ENCODE measurements around the gene LRCOL1.

LRCOL1 gene

GRCh38 chr12:132579744-132580143 lies 30.6 kb downstream of the LRCOL1 start:
- in situ Hi-C loops (cut with HindIII; ENCODE audit: low pct_unique_long_range_greater_than_20kb, low sequenced_read_pairs), result no loop called here
- no peak for TF ChIP-seq JUND (IDR thresholded peaks at IDR 0.05; ENCODE audit: low read depth)

GRCh38 chr12:132578826-132579225 lies 31.6 kb downstream of the LRCOL1 start:
- DNase-seq (ENCODE audit: low read depth in 1 of 2, low spot score in 1 of 2), result no peak
- TF ChIP-seq JUND (IDR thresholded peaks at IDR 0.05; ENCODE audit: low read depth), result no peak
- in situ Hi-C loops (cut with HindIII; ENCODE audit: low pct_unique_long_range_greater_than_20kb, low sequenced_read_pairs), result no loop called here

More at GRCh38 chr12:132579744-132580143, 30.6 kb downstream of the LRCOL1 start:
- no peak for DNase-seq (ENCODE audit: low read depth in 1 of 2, low spot score in 1 of 2)

GRCh38 chr12:132578118-132578517 lies 32.3 kb downstream of the LRCOL1 start:
- no peak for DNase-seq (ENCODE audit: low read depth in 1 of 2, low spot score in 1 of 2)
- no peak for TF ChIP-seq JUND (IDR thresholded peaks at IDR 0.05; ENCODE audit: low read depth)
- in situ Hi-C loops (cut with HindIII; ENCODE audit: low pct_unique_long_range_greater_than_20kb, low sequenced_read_pairs), result no loop called here

GRCh38 chr12:132577191-132577920 lies 33.0 kb downstream of the LRCOL1 start:
- TF ChIP-seq JUND (IDR thresholded peaks at IDR 0.05; ENCODE audit: low read depth), result no peak
- no peak for DNase-seq (ENCODE audit: low read depth in 1 of 2, low spot score in 1 of 2)
- in situ Hi-C loops (cut with HindIII; ENCODE audit: low pct_unique_long_range_greater_than_20kb, low sequenced_read_pairs), result no loop called here

GRCh38 chr12:132576701-132577100 lies 33.7 kb downstream of the LRCOL1 start:
- DNase-seq (ENCODE audit: low read depth in 1 of 2, low spot score in 1 of 2), result no peak
- TF ChIP-seq JUND (IDR thresholded peaks at IDR 0.05; ENCODE audit: low read depth), result no peak
- in situ Hi-C loops (cut with HindIII; ENCODE audit: low pct_unique_long_range_greater_than_20kb, low sequenced_read_pairs), result no loop called here

DNA sequence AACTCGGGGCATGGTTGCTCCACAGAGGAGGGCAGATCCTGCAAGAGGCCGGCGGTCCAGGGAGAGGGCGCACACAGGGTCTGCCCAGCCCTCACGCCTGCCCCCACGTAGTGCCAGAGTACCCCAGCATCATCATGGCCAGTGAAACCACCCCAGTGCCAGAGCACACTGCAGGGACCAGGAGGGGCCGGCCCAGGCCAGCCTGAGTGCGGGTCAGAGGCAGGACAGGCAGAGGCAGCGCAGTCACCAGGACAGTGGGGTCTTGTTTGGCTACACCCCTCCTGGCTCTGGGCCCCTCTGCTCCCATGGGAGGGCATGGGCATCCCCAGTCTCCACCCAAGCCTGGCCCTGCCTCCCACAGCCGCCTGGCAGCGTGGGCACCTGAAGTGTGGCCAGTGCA lies 34.7 kb downstream of the LRCOL1 start:
- no peak for DNase-seq (ENCODE audit: low read depth in 1 of 2, low spot score in 1 of 2)
- in situ Hi-C loops (cut with HindIII; ENCODE audit: low pct_unique_long_range_greater_than_20kb, low sequenced_read_pairs), result no loop called here
- no peak for TF ChIP-seq JUND (IDR thresholded peaks at IDR 0.05; ENCODE audit: low read depth)

GRCh38 chr12:132574271-132574996 lies 35.9 kb downstream of the LRCOL1 start:
- TF ChIP-seq JUND (IDR thresholded peaks at IDR 0.05; ENCODE audit: low read depth), result no peak
- DNase-seq (ENCODE audit: low read depth in 1 of 2, low spot score in 1 of 2), result no peak
- in situ Hi-C loops (cut with HindIII; ENCODE audit: low pct_unique_long_range_greater_than_20kb, low sequenced_read_pairs), result no loop called here

- DNase-seq (ENCODE audit: low read depth in 1 of 2, low spot score in 1 of 2), result no peak
- TF ChIP-seq JUND (IDR thresholded peaks at IDR 0.05; ENCODE audit: low read depth), result no peak
- in situ Hi-C loops (cut with HindIII; ENCODE audit: low pct_unique_long_range_greater_than_20kb, low sequenced_read_pairs), result no loop called here
Measured at GRCh38 chr12:132572801-132573760, 37.3 kb downstream of the LRCOL1 start.

DNA sequence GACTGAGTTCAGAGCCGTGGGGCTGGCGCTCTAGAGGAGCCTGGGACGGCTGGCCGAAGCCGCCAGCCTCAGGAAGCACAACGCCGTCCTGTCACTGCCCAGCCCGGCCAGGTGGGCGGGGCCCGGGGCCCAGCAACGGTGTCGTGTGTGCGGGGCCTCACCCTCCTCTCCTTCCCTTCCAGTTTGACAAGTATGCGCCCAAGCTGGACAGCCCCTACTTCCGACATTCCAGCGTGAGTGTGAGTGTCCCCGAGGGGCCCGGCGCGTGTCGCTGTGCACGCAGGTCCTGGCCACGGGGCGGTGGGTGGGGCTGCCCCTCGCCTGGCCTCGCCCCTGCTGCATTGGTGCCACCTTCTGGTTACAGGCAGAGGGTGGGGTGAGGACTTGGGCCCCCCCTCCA lies 38.3 kb downstream of the LRCOL1 start:
- in situ Hi-C loops (cut with HindIII; ENCODE audit: low pct_unique_long_range_greater_than_20kb, low sequenced_read_pairs), result no loop called here
- TF ChIP-seq JUND (IDR thresholded peaks at IDR 0.05; ENCODE audit: low read depth), result no peak
- no peak for DNase-seq (ENCODE audit: low read depth in 1 of 2, low spot score in 1 of 2)

DNA sequence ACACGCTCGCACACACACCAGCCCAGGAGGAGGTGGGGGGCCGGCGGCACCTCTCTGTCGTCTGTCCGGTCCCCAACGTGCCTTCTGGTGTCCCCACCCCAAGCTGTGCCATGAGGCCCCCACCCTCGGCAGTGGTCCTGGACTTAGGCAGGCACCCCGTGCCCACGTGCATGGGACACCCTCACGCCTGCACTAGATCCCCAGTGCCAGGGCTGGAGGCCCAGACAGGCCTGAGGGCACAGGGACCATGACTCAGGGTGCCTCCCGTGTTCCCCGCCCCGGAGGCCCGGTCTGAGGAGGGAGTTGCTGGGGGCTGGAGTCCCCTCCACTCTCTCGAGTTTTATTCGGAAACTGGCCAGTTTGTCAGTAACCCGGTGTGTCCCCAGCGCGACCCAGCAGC lies 38.8 kb downstream of the LRCOL1 start:
- DNase-seq (ENCODE audit: low read depth in 1 of 2, low spot score in 1 of 2), result no peak
- no peak for TF ChIP-seq JUND (IDR thresholded peaks at IDR 0.05; ENCODE audit: low read depth)

GRCh38 chr12:132571051-132571450 lies 39.3 kb downstream of the LRCOL1 start:
- DNase-seq (ENCODE audit: low read depth in 1 of 2, low spot score in 1 of 2), result no peak
- in situ Hi-C loops (cut with HindIII; ENCODE audit: low pct_unique_long_range_greater_than_20kb, low sequenced_read_pairs), result no loop called here
- no peak for TF ChIP-seq JUND (IDR thresholded peaks at IDR 0.05; ENCODE audit: low read depth)

More for the DNA sequence above, 38.8 kb downstream of the LRCOL1 start:
- in situ Hi-C loops (cut with HindIII; ENCODE audit: low pct_unique_long_range_greater_than_20kb, low sequenced_read_pairs), result no loop called here

GRCh38 chr12:132570635-132571034 lies 39.7 kb downstream of the LRCOL1 start:
- in situ Hi-C loops (cut with HindIII; ENCODE audit: low pct_unique_long_range_greater_than_20kb, low sequenced_read_pairs), result no loop called here
- DNase-seq (ENCODE audit: low read depth in 1 of 2, low spot score in 1 of 2), result no peak
- TF ChIP-seq JUND (IDR thresholded peaks at IDR 0.05; ENCODE audit: low read depth), result no peak
